ENCODE results near the gene KIF16B. TPM values are rescaled to one million over a fixed set of nuclear protein-coding genes. Genes with fewer than 3 reads are reported as not detected.

Gene KIF16B
- total RNA-seq, 1 experiment from 2014 or later, result 16.6 TPM

GRCh38 chr20:16408981-16409380, 164.3 kb downstream of the KIF16B start:
- TF ChIP-seq CTCF (IDR thresholded peaks at IDR 0.05), result no peak
- no peak for TF ChIP-seq POLR2AphosphoS5 (IDR thresholded peaks at IDR 0.05; ENCODE audit: low read depth, low read length)
- no peak for TF ChIP-seq SIN3A (IDR thresholded peaks at IDR 0.05; ENCODE audit: borderline replicate concordance, insufficient read depth, low read depth, low read length)
- no peak for TF ChIP-seq REST (IDR thresholded peaks at IDR 0.05; ENCODE audit: insufficient read depth in 1 of 2, low read depth in 2 of 2, low read length in 1 of 2)
- no peak for TF ChIP-seq TCF7L2 (IDR thresholded peaks at IDR 0.05; ENCODE audit: low read depth, low read length)

GRCh38 chr20:16407251-16408067, 165.8 kb downstream of the KIF16B start:
- TF ChIP-seq CTCF (IDR thresholded peaks at IDR 0.05) (no peak), REST (IDR thresholded peaks at IDR 0.05; ENCODE audit: insufficient read depth in 1 of 2, low read depth in 2 of 2, low read length in 1 of 2) (no peak), TCF7L2 (IDR thresholded peaks at IDR 0.05; ENCODE audit: low read depth, low read length) (no peak), POLR2AphosphoS5 (IDR thresholded peaks at IDR 0.05; ENCODE audit: low read depth, low read length) (no peak), SIN3A (IDR thresholded peaks at IDR 0.05; ENCODE audit: borderline replicate concordance, insufficient read depth, low read depth, low read length) (no peak)
- Histone ChIP-seq H3K27me3 (ENCODE audit: control insufficient read depth, insufficient read depth, low read length) (no peaks in the 10 kb centered on the region), H3K9me3 (ENCODE audit: control insufficient read depth, insufficient read depth, low read depth, low read length) (no peaks in the 10 kb centered on the region), H3K4me3 (ENCODE audit: low read depth in 2 of 2, low read length in 2 of 2) (no peak overlapping the region), H3K4me1 (ENCODE audit: control insufficient read depth, insufficient read depth, low read length) (no peaks in the 10 kb centered on the region), H3K36me3 (ENCODE audit: control insufficient read depth, insufficient read depth, low read length) (0 out of 2 replicates have a peak, but pooled peaks cover 2% of the 10 kb centered on the region), H3K27ac (ENCODE audit: low read length) (no peak overlapping the region)
- POLR2A ChIA-PET, result no interaction called here
- no TSS peak for BruUV-seq (replicated peaks)
- CTCF ChIA-PET, result no interaction called here
- DNase-seq (ENCODE audit: low read depth, low spot score), result no peak
- intact Hi-C loops (cut with micrococcal nuclease; ENCODE audit: unreplicated experiment), result no loop called here
- no peak for ATAC-seq
- in situ Hi-C loops (cut with HindIII; ENCODE audit: low pct_unique_long_range_greater_than_20kb, low sequenced_read_pairs), result no loop called here

More at GRCh38 chr20:16408981-16409380, 164.3 kb downstream of the KIF16B start:
- no peaks in the 10 kb centered on the region for H3K9me3 ChIP-seq (ENCODE audit: control insufficient read depth, insufficient read depth, low read depth, low read length)
- ChIA-PET CTCF (no interaction called here), POLR2A (interaction anchor here (0.6 kb wide), 1 partner anchor 1364 kb away, joined by 26 read pairs; no protein-coding TSS in a partner anchor)
- in situ Hi-C loops (cut with HindIII; ENCODE audit: low pct_unique_long_range_greater_than_20kb, low sequenced_read_pairs), result no loop called here
- intact Hi-C loops (cut with micrococcal nuclease; ENCODE audit: unreplicated experiment), result no loop called here
- no peak overlapping the region for H3K27ac ChIP-seq (ENCODE audit: low read length)
- H3K4me3 ChIP-seq (ENCODE audit: low read depth in 2 of 2, low read length in 2 of 2), result no peak overlapping the region
- BruUV-seq (replicated peaks), result no TSS peak
- DNase-seq (ENCODE audit: low read depth, low spot score) (no peak), ATAC-seq (no peak)
- H3K4me1 ChIP-seq (ENCODE audit: control insufficient read depth, insufficient read depth, low read length), result no peaks in the 10 kb centered on the region
- H3K36me3 ChIP-seq (ENCODE audit: control insufficient read depth, insufficient read depth, low read length), result 0 out of 2 replicates have a peak, but pooled peaks cover 2% of the 10 kb centered on the region
- H3K27me3 ChIP-seq (ENCODE audit: control insufficient read depth, insufficient read depth, low read length), result no peaks in the 10 kb centered on the region
